ENCODE measurements around the gene TTLL10.
A peak's percentile ranks its signal among the peaks of the same experiment; 100 is the strongest.

Gene TTLL10

GRCh38 chr1:1204425-1204920 is 30.8 kb downstream of the TTLL10 start:
- TF ChIP-seq SPI1 (IDR thresholded peaks at IDR 0.05; ENCODE audit: borderline replicate concordance, low read depth) = no peak
- TF ChIP-seq POLR2AphosphoS5 (IDR thresholded peaks at IDR 0.05; ENCODE audit: low read depth) = no peak
- no peak for TF ChIP-seq GABPA (IDR thresholded peaks at IDR 0.05; ENCODE audit: low read depth)
- TF ChIP-seq REST (IDR thresholded peaks at IDR 0.05; ENCODE audit: insufficient replicate concordance, low read depth) = no peak
- TF ChIP-seq CTCF (IDR thresholded peaks at IDR 0.05; ENCODE audit: insufficient read depth, low read length) = no peak
- no peak for DNase-seq (ENCODE audit: low read depth in 1 of 2, low spot score in 1 of 2)
- no peak overlapping the region for H3K4me3 ChIP-seq (replicated peaks; ENCODE audit: insufficient read depth, low read length)
- no peak overlapping the region for H3K27ac ChIP-seq (replicated peaks)
- H3K27me3 ChIP-seq (ENCODE audit: insufficient read depth, poor library complexity, severe bottlenecking) = peaks cover 62% of the 10 kb centered on the region

GRCh38 chr1:1204998-1205768 is 31.5 kb downstream of the TTLL10 start:
- TF ChIP-seq CTCF (IDR thresholded peaks at IDR 0.05; ENCODE audit: insufficient read depth, low read length) = no peak
- no peak for TF ChIP-seq GABPA (IDR thresholded peaks at IDR 0.05; ENCODE audit: low read depth)
- TF ChIP-seq POLR2AphosphoS5 (IDR thresholded peaks at IDR 0.05; ENCODE audit: low read depth) = no peak
- TF ChIP-seq SPI1 (IDR thresholded peaks at IDR 0.05; ENCODE audit: borderline replicate concordance, low read depth) = no peak
- Histone ChIP-seq H3K27ac (replicated peaks) (no peak overlapping the region), H3K27me3 (ENCODE audit: insufficient read depth, poor library complexity, severe bottlenecking) (peaks cover 56% of the 10 kb centered on the region), H3K4me3 (replicated peaks; ENCODE audit: insufficient read depth, low read length) (no peak overlapping the region)
- no peak for DNase-seq (ENCODE audit: low read depth in 1 of 2, low spot score in 1 of 2)

GRCh38 chr1:1205769-1206375 is 32.2 kb downstream of the TTLL10 start:
- Histone ChIP-seq H3K27me3 (ENCODE audit: insufficient read depth, poor library complexity, severe bottlenecking) (peaks cover 49% of the 10 kb centered on the region), H3K4me3 (replicated peaks; ENCODE audit: insufficient read depth, low read length) (no peak overlapping the region), H3K27ac (replicated peaks) (no peak overlapping the region)
- TF ChIP-seq REST (IDR thresholded peaks at IDR 0.05; ENCODE audit: insufficient replicate concordance, low read depth) (no peak), CTCF (IDR thresholded peaks at IDR 0.05; ENCODE audit: insufficient read depth, low read length) (no peak), GABPA (IDR thresholded peaks at IDR 0.05; ENCODE audit: low read depth) (no peak), POLR2AphosphoS5 (IDR thresholded peaks at IDR 0.05; ENCODE audit: low read depth) (no peak), SPI1 (IDR thresholded peaks at IDR 0.05; ENCODE audit: borderline replicate concordance, low read depth) (peak; percentile 26; the same call in 1 of the 2 replicates)
- peak in 1 of 2 experiments; percentile 36 for DNase-seq (ENCODE audit: low read depth in 1 of 2, low spot score in 1 of 2)

Data from HL-60 (cell line).